ENCODE results near the gene HMCN1.

The HMCN1 gene

GRCh38 chr1:186218654-186219352 lies 484.6 kb downstream of the HMCN1 start:
- DNase-seq (ENCODE audit: low read depth in 2 of 2, low spot score in 1 of 2): no peak

- DNase-seq (ENCODE audit: low read depth in 2 of 2, low spot score in 1 of 2): no peak
Measured at GRCh38 chr1:186220067-186220466, 485.9 kb downstream of the HMCN1 start.

- no peak for DNase-seq (ENCODE audit: low read depth in 2 of 2, low spot score in 1 of 2)
Measured at GRCh38 chr1:186220911-186221310, 486.7 kb downstream of the HMCN1 start.

GRCh38 chr1:186225096-186225495 lies 490.9 kb downstream of the HMCN1 start:
- DNase-seq (ENCODE audit: low read depth in 2 of 2, low spot score in 1 of 2): no peak

- no peak for DNase-seq (ENCODE audit: low read depth in 2 of 2, low spot score in 1 of 2)
Measured at GRCh38 chr1:186228749-186229148, 494.6 kb downstream of the HMCN1 start.

DNA sequence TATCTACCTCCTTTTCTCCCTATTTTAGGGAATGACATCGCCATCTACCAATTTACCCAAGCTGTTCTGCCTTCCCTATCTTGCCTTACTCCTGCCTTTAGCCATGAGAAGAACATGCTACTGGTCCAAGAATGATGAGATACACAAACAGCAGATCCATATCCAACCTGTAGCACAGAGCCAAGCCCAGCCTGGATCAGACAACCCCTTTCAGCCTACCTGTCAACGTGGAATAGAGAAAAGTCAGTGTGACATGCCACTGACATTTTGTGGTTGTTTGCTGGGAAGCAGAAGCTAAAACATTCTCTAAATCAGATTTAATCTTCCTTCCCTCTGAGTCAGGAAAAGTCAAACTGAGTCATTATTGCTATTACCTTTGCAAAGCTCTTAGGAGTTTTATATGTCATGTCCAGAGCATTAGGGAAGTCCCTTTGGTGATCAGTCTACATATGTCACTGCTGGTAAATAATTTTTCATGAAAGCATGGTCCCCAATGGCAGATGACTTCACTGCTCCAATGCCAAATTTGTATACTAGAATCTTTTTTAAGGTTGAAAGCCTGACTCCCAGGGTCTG lies 497.8 kb downstream of the HMCN1 start:
- DNase-seq (ENCODE audit: low read depth in 2 of 2, low spot score in 1 of 2): no peak

DNA sequence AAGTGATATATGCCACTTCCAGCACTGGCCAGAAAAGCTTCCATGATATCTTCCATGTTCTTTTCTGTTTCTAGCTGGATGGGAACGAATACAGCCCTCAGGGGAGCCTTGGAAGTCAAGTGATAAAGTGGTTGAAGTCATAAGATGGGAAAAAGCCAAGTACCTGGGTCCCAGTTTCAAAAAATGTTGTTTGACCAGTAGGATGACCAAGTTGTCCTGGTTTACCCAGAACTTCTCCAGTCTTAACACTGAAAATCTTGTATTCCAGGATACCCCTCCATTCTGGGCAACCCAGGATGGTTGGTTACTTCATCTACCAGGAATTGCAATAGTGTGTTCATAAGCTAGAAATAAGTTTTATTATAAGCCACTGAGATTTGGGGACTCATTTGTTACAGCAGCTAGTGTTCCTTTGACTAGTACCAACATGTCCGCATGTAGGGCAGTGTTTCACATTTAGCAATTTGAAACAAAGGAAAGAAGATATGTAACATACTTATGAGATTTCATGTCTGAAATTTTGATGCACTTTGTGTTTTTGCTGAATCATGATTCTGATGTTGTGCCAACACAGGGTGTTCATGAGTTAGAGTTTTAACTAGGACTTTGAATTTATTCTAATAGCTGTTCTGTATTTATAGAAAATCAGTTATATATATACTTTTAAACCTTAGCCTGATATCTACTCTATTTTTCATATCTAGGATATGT lies 500.9 kb downstream of the HMCN1 start:
- DNase-seq (ENCODE audit: low read depth in 2 of 2, low spot score in 1 of 2): no peak

DNA sequence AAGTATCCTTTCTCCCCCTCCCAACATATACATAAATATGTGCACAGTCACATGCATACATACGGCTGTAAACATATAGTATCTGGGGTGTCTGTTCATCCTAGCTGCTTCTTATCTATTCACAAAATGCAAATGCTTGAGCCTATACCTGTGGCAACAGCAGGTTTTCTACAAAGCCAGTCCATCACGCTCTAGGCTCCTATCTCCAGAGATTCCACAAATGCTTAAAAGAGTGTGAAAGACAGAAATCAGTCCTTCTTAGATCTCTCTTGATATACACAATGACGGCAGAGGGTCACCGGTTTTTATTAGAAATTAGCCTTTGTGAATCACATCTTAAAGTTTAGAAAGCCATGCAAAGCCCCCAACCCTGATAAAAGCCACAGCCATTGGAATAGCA lies 501.5 kb downstream of the HMCN1 start:
- no peak for DNase-seq (ENCODE audit: low read depth in 2 of 2, low spot score in 1 of 2)

- DNase-seq (ENCODE audit: low read depth in 2 of 2, low spot score in 1 of 2): no peak
Measured at GRCh38 chr1:186236921-186237320, 502.7 kb downstream of the HMCN1 start.

DNA sequence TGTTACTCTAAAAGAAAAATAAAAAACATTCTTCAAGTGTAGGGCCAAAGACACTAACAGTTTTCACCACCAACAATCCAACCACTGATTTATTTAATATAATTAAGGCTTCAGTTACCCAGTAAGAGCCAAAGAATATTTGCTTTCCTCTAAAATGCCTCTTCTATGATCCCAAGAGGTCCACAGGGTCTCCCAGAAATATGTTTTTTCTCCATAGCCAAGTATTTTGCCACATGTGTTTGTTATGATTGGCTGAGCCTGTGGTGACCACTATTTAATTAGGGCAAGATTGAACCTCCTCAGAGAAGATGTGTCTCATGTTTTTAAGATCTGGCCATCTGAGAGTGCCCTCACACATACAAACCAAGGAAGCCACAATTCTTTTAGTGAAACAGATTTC lies 505.0 kb downstream of the HMCN1 start:
- no peak for DNase-seq (ENCODE audit: low read depth in 2 of 2, low spot score in 1 of 2)

- DNase-seq (ENCODE audit: low read depth in 2 of 2, low spot score in 1 of 2): no peak
Measured at GRCh38 chr1:186240436-186240835, 506.2 kb downstream of the HMCN1 start.

Data from stimulated activated CD8-positive, alpha-beta memory T cell treated with anti-CD3 and anti-CD28 coated beads, Interleukin-4, amount 100 ng/mL, for 4 hours (primary cell).